Keratinocyte (primary cell): ENCODE measurements around the gene BNC2. TPM values are rescaled to one million over a fixed set of nuclear protein-coding genes. Genes with fewer than 3 reads are reported as not detected.

Experiments used
- DNase-seq: peaks from one replicate; pipeline ENCODE4 v3.0.0-alpha.2; 2011; ENCODE audit warnings: low read depth, missing footprints, low spot score
- FAIRE-seq: peaks from 2 replicates; lab custom pipeline; 2011; peaks lifted over from hg19 to GRCh38; lab: Jason Lieb, UNC
- H2AFZ ChIP-seq: 2 replicates; pipeline ENCODE4 v1.6.0; 2012; ENCODE audit warnings: low read length, control low read depth, inconsistent platforms; ENCODE audit not compliant: control insufficient read depth
- H3K27ac ChIP-seq: 2 replicates; pipeline ENCODE4 v1.5.1; 2011; ENCODE audit warnings: low read length; ENCODE audit not compliant: control insufficient read depth, insufficient read depth
- H3K27me3 ChIP-seq: 3 replicates; pipeline ENCODE4 v1.6.0; 2011; ENCODE audit warnings: low read length; ENCODE audit not compliant: control insufficient read depth, insufficient read depth; ENCODE audit errors: extremely low read depth
- H3K36me3 ChIP-seq, 2 experiments: 2 replicates in 1 of 2; 3 replicates in 1 of 2; pipeline ENCODE4 v1.5.1; 2011; ENCODE audit warnings: low read length in 2 of 2, mild to moderate bottlenecking in 1 of 2; ENCODE audit not compliant: control insufficient read depth in 2 of 2, insufficient read depth in 2 of 2; ENCODE audit errors: extremely low read depth in 1 of 2
- H3K4me1 ChIP-seq: 3 replicates; pipeline ENCODE4 v1.5.1; 2011; ENCODE audit warnings: low read length; ENCODE audit not compliant: control insufficient read depth, insufficient read depth; ENCODE audit errors: extremely low read depth
- H3K4me2 ChIP-seq: 3 replicates; pipeline ENCODE4 v1.6.0; 2011; ENCODE audit warnings: low read depth, low read length; ENCODE audit not compliant: control insufficient read depth, insufficient read depth; ENCODE audit errors: extremely low read depth
- H3K4me3 ChIP-seq, 3 experiments: fragments of 200-600 bp in 1 of 3; sonication (generic) in 1 of 3; 2 replicates in 2 of 3; 3 replicates in 1 of 3; pipeline ENCODE4 v1.5.1; 2011 to 2016; ENCODE audit warnings: low read length in 3 of 3, mild to moderate bottlenecking in 3 of 3, control low read depth in 2 of 3, inconsistent platforms in 1 of 3, low read depth in 1 of 3, mixed read lengths in 1 of 3, mixed run types in 1 of 3, moderate library complexity in 1 of 3; ENCODE audit not compliant: control insufficient read depth in 2 of 3, insufficient read depth in 2 of 3; ENCODE audit errors: extremely low read depth in 1 of 3
- H3K79me2 ChIP-seq: 2 replicates; pipeline ENCODE4 v1.6.0; 2012; ENCODE audit warnings: low read length; ENCODE audit not compliant: control insufficient read depth, insufficient read depth
- H3K9ac ChIP-seq: 3 replicates; pipeline ENCODE4 v1.6.0; 2011; ENCODE audit warnings: low read length; ENCODE audit not compliant: control insufficient read depth, insufficient read depth; ENCODE audit errors: extremely low read depth
- H3K9me1 ChIP-seq: 3 replicates; pipeline ENCODE4 v1.6.0; 2011; ENCODE audit warnings: low read length; ENCODE audit not compliant: control insufficient read depth, insufficient read depth; ENCODE audit errors: extremely low read depth
- H3K9me3 ChIP-seq: 2 replicates; pipeline ENCODE4 v1.5.1; 2012; ENCODE audit warnings: low read depth, low read length; ENCODE audit not compliant: control insufficient read depth
- H4K20me1 ChIP-seq: 3 replicates; pipeline ENCODE4 v1.6.0; 2011; ENCODE audit warnings: low read length; ENCODE audit not compliant: control insufficient read depth, insufficient read depth; ENCODE audit errors: extremely low read depth
- CTCF ChIP-seq, 3 experiments: IDR thresholded peaks in 1 of 3; conservative IDR thresholded peaks in 1 of 3; optimal IDR thresholded peaks in 1 of 3; 2 replicates in 2 of 3; 3 replicates in 1 of 3; pipeline versions ENCODE3 to v1.5.1; 2011; ENCODE audit warnings: low read length in 3 of 3, mild to moderate bottlenecking in 3 of 3, moderate library complexity in 2 of 3, control low read depth in 1 of 3, inconsistent platforms in 1 of 3; ENCODE audit not compliant: insufficient read depth in 2 of 3; ENCODE audit errors: extremely low read depth in 1 of 3
- EZH2 ChIP-seq: IDR thresholded peaks from one replicate; pipeline ENCODE4 v1.6.1; 2012; ENCODE audit warnings: inconsistent platforms, mild to moderate bottlenecking, low read length, moderate library complexity
- dilution Hi-C: fragments of 300-500 bp; cut with MboI; formaldehyde crosslinking; loops from one replicate; pipeline ENCODE4 v1.7.0; 2020; ENCODE audit warnings: low sequenced_read_pairs; ENCODE audit not compliant: extremely low pct_ligation_motif_present
- polyA plus RNA-seq, 5 experiments: library from polyadenylated mRNA; depleted of rRNA in 3 of 5; stranded (reverse) in 3 of 5; stranded (forward) in 1 of 5; unstranded in 1 of 5; fragments of >200 nt; gene quantifications; 1 replicate in 1 of 5; 2 replicates in 3 of 5; 3 replicates in 1 of 5; pipeline versions ENCODE4 v1.2.1 to v1.2.3, GENCODE V29; 2011 to 2012; ENCODE audit warnings: missing spikeins in 2 of 5, low read depth in 1 of 5, low replicate concordance in 1 of 5

Gene BNC2
- polyA plus RNA-seq, 1 donor (not counting 4 experiments of a cell fraction or from before 2014, with no cell fraction given) = 1.1 TPM

- no peak overlapping the region for H2AFZ ChIP-seq
- H3K27me3 ChIP-seq = no peaks in the 10 kb centered on the region
- H3K79me2 ChIP-seq = no peaks in the 10 kb centered on the region
- no peaks in the 10 kb centered on the region for H3K36me3 ChIP-seq
- H3K4me3 ChIP-seq = no peak overlapping the region
- H3K9me1 ChIP-seq = no peaks in the 10 kb centered on the region
- no peak for TF ChIP-seq CTCF (optimal IDR thresholded peaks at IDR 0.05 in 1 of 3, IDR thresholded peaks at IDR 0.05 in 1 of 3, conservative IDR thresholded peaks at IDR 0.05 in 1 of 3; ENCODE audit: extremely low read depth in 1 of 3, insufficient read depth in 2 of 3, low read length in 3 of 3)
- no peak for TF ChIP-seq EZH2
- FAIRE-seq (no peak), DNase-seq (no peak)
- H3K4me2 ChIP-seq = no peak overlapping the region
- no peak overlapping the region for H3K27ac ChIP-seq
- no peaks in the 10 kb centered on the region for H3K9me3 ChIP-seq
- H4K20me1 ChIP-seq = no peaks in the 10 kb centered on the region
- H3K9ac ChIP-seq = no peak overlapping the region
- no peaks in the 10 kb centered on the region for H3K4me1 ChIP-seq
- dilution Hi-C loops = no loop called here
Measured at GRCh38 chr9:16601991-16602390, 268.5 kb downstream of the BNC2 start.

- Histone ChIP-seq H4K20me1 (no peaks in the 10 kb centered on the region), H3K27ac (no peak overlapping the region), H3K79me2 (no peaks in the 10 kb centered on the region), H2AFZ (peak overlapping the region; percentile 61), H3K9me1 (no peaks in the 10 kb centered on the region), H3K36me3 (no peaks in the 10 kb centered on the region), H3K4me1 (no peaks in the 10 kb centered on the region), H3K4me3 (no peak overlapping the region), H3K4me2 (no peak overlapping the region), H3K9me3 (no peaks in the 10 kb centered on the region), H3K27me3 (no peaks in the 10 kb centered on the region), H3K9ac (no peak overlapping the region)
- DNase-seq (no peak), FAIRE-seq (peak; percentile 82)
- TF ChIP-seq EZH2 (no peak), CTCF (optimal IDR thresholded peaks at IDR 0.05 in 1 of 3, IDR thresholded peaks at IDR 0.05 in 1 of 3, conservative IDR thresholded peaks at IDR 0.05 in 1 of 3; ENCODE audit: extremely low read depth in 1 of 3, insufficient read depth in 2 of 3, low read length in 3 of 3) (no peak)
- dilution Hi-C loops = no loop called here
Measured at GRCh38 chr9:16598316-16598715, 272.2 kb downstream of the BNC2 start.
